ENCODE measurements around the gene GRM1.

The GRM1 gene

GRCh38 chr6:146311079-146311478 lies 282.2 kb downstream of the GRM1 start:
- H3K4me3 ChIP-seq (ENCODE audit: low read length) = no peak overlapping the region
- DNase-seq (ENCODE audit: low read depth) = no peak
- TF ChIP-seq CTCF (IDR thresholded peaks at IDR 0.05; ENCODE audit: insufficient read depth, low read depth, low read length, missing control alignments) = no peak

- DNase-seq (ENCODE audit: low read depth) = peak; percentile 78
- no peak for TF ChIP-seq CTCF (IDR thresholded peaks at IDR 0.05; ENCODE audit: insufficient read depth, low read depth, low read length, missing control alignments)
- no peak overlapping the region for H3K4me3 ChIP-seq (ENCODE audit: low read length)
Measured at GRCh38 chr6:146312608-146313007, 283.7 kb downstream of the GRM1 start.

- H3K4me3 ChIP-seq (ENCODE audit: low read length) = no peak overlapping the region
- no peak for DNase-seq (ENCODE audit: low read depth)
- no peak for TF ChIP-seq CTCF (IDR thresholded peaks at IDR 0.05; ENCODE audit: insufficient read depth, low read depth, low read length, missing control alignments)
Measured at GRCh38 chr6:146315381-146316174, 286.7 kb downstream of the GRM1 start.

- no peak for DNase-seq (ENCODE audit: low read depth)
- no peak for TF ChIP-seq CTCF (IDR thresholded peaks at IDR 0.05; ENCODE audit: insufficient read depth, low read depth, low read length, missing control alignments)
- no peak overlapping the region for H3K4me3 ChIP-seq (ENCODE audit: low read length)
Measured at GRCh38 chr6:146316175-146316495, 287.3 kb downstream of the GRM1 start.

- H3K4me3 ChIP-seq (ENCODE audit: low read length) = no peak overlapping the region
- TF ChIP-seq CTCF (IDR thresholded peaks at IDR 0.05; ENCODE audit: insufficient read depth, low read depth, low read length, missing control alignments) = no peak
- no peak for DNase-seq (ENCODE audit: low read depth)
Measured at GRCh38 chr6:146331013-146331412, 302.2 kb downstream of the GRM1 start.

- H3K4me3 ChIP-seq (ENCODE audit: low read length) = no peak overlapping the region
- DNase-seq (ENCODE audit: low read depth) = no peak
Measured at GRCh38 chr6:146335336-146335735, 306.5 kb downstream of the GRM1 start.

More at GRCh38 chr6:146335336-146335735, 306.5 kb downstream of the GRM1 start:
- no peak for TF ChIP-seq CTCF (IDR thresholded peaks at IDR 0.05; ENCODE audit: insufficient read depth, low read depth, low read length, missing control alignments)
